Inflammatory macrophage treated with lipopolysaccharide for 1 hour (primary cell): Measurements from ENCODE around the gene GASK1B.
A peak's percentile ranks its signal among the peaks of the same experiment; 100 is the strongest.

ENCODE experiments used
- DNase-seq, 2 donors: peaks; one replicate each; pipeline ENCODE4 v3.0.0-alpha.2; 2020 to 2022

Gene GASK1B

DNA sequence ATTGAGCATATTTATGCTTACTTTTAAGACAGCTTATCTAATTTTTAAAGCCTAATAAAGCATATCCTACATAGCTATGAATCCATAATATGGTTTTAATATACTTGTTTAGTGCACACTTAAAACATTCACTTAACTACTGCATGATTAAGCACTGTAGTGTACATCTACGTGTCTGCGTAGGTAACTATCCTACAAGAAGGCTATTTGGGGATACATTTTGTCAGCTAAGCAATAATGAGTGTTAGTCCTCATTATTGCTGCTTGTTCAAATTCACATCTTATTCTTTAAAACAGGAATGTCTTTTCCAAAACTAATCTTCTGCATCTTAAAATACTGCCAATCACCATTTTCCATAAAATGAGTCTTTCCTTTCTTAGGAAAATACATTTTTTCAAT is 38.6 kb downstream of the GASK1B start:
- no peak for DNase-seq

DNA sequence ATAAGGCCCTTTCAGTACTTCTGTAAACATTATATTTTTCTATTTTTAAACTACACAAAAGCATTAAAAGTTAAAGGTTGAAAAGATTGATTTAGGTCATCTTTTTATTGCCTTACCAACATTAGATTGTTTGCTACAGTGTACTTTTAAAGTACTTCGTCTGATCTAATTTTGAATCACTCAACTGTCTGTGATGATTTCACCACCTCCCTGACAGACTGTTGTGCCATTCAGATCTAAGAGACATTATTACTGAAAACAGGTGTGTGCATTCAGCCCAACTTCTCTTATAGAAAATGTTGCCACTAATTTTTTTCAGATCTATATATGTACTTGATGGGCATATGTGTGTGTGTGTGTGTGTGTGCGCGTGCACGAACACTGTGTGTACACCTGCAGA is 39.3 kb downstream of the GASK1B start:
- no peak for DNase-seq

DNA sequence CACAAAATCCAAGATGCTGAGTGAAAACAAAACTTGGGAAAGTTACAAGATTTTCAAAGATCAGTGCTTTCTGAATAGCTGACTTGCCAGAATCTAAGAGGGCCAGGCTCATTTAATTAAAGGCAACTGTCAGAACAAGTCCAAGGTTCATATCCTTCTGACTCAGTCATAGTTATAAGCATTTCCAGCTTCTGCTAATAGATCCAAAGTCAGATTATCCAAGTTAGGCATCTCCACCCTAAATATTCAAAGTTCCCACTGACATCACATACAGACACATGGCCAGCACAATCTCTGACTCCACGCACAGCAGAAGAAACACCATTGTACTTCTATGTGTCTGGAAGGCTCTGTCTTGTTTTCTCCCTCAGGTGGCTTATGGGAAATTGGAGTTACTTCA is 41.8 kb downstream of the GASK1B start:
- DNase-seq = no peak

DNA sequence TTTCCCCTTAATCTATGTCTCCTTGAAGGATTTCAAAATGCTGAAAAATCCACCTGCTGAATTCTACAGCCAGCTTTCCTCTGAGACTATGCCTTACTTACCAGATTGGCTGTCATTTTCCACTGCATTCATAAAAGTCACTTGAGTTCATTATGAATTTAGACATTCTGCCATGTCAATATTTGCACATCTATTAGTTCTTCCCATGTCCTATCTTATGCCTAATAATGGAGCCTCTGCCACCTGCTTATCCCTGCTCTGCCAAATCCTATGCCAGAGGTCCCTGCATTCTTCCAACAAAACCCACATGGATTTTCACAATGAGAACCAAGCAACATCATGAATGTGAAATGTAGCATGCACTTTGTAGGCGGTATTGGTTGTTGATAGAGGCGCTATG is 42.6 kb downstream of the GASK1B start:
- DNase-seq = no peak

DNA sequence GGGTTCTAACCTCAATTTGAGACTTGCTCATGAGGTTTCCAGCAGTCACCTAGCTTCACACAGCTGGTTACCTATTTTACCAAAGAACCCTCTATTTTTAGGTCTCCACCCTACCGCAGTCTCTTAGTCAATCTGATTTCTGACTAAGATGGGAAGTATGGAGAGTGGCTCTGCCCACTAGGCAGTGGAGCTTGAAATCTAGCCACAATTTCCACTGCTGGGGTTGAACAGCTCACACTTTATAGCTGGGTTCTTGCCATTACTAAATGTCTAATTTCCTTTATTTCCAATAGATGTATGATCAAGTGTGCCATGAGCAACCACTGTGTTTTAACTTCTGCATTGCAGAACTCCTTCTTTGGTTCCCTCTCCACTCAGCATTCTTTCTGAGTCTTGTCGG is 43.1 kb downstream of the GASK1B start:
- DNase-seq = peak; percentile 46 to 51

DNA sequence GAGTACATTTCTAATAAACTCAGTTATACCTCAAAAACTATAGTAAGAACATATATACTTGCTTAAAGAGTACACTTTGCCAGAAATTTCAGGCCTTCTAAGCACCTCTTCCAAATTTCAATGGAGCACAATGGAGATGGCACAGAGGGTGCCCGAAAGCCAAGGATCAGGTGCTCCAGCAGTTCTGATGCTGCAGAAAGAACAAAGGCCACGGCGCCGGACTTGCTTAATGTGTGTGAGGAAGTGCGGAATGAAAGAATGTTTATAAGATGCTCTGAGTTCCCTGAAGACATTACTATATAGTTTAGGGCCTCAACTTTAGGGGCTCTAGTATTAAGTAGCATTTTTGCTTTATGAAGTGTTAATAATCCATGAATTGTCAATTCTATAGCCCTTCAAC is 44.3 kb downstream of the GASK1B start:
- DNase-seq = no peak

DNA sequence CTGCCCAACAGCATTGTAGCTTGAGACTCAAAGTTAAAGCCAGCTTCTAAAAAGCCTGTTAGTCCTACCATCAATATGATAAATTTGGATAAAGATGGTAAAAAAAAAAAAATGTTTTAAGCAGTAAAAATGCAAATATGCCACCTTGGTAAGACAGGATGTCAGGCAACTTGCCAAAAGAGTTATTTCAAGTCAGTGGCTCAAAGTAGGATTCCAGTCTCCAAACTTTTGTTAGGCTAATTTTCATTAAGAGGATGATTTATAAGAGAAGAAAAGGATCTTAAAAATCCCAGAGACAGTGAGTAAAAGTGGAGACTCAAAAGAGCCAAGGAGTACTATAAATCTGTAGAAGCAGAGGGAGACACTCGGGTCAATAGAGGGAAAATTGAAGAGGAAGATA is 47.5 kb downstream of the GASK1B start:
- no peak for DNase-seq
